Adipose tissue (tissue), 3 donors: ENCODE results near the gene HEXIM2. TPM values are rescaled to one million over a fixed set of nuclear protein-coding genes. Genes with fewer than 3 reads are reported as not detected.

Source experiments
- H3K27ac ChIP-seq: one replicate; pipeline ENCODE4 v1.5.1; 2013; ENCODE audit warnings: low read depth, low read length
- WGBS, 3 donors: extraction: QIAGEN DNeasy Blood & Tissue Kit; methylation state at CpG; one replicate each; pipeline ENCODE4 v1.1.7; 2013; 5-methylcytosine and 5-hydroxymethylcytosine counted together
- polyA plus RNA-seq, 3 donors: library from polyadenylated mRNA; stranded (reverse); fragments of 200-250 nt; gene quantifications; one replicate each; pipeline ENCODE4 v1.2.3, GENCODE V29; 2013
- donor health status: healthy with polysubstance abuse.
- donor health status: Bipolar disorder and iron deficiency.
- donor health status: healthy.

The HEXIM2 gene
- polyA plus RNA-seq, 3 donors = 5.4 to 8.0 (median 7.8) TPM

DNA sequence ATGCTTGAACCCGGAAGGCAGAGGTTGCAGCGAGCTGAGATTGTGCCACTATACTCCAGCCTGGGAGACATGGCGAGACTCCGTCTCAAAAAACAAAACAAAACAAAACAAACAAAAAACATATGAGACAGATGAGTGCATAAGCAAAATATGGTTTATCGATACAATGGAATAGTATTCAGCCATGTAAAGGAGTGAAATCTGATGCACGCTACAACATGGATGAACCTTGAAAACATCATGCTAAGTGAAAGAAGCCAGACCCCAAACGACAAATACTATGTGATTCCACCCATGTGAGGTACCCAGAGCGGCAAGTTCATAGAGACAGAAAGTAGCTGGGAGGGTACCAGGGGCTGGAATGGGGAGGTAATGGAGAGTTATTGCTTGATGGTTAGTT is 36.2 kb upstream of the HEXIM2 start:
- H3K27ac ChIP-seq = no peak overlapping the region

DNA sequence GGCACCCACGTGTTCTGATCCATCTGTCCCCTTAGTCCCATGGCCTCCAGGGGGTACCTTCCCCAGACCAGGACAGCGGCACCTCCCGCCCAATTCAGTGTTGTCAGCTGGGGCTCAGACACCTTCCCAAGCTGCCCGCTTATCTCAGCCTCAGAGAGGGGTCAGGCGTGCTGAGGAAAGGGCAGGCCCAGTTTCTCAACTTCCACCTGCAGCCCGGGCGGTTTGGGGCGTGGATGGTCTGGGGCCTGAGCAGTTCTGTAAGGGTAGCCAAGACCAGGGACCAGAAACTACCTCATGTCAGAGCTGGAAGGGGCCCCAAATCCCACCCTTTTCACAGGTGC is 34.5 kb upstream of the HEXIM2 start:
- H3K27ac ChIP-seq = no peak overlapping the region
- 72 to 93% (median 76%) methylated on average over 8 of the region's 8 CpGs for WGBS, 3 donors

More for the DNA sequence above, 36.2 kb upstream of the HEXIM2 start:
- WGBS, 3 donors = 96 to 98% (median 97%) methylated on average over 8 of the region's 8 CpGs

DNA sequence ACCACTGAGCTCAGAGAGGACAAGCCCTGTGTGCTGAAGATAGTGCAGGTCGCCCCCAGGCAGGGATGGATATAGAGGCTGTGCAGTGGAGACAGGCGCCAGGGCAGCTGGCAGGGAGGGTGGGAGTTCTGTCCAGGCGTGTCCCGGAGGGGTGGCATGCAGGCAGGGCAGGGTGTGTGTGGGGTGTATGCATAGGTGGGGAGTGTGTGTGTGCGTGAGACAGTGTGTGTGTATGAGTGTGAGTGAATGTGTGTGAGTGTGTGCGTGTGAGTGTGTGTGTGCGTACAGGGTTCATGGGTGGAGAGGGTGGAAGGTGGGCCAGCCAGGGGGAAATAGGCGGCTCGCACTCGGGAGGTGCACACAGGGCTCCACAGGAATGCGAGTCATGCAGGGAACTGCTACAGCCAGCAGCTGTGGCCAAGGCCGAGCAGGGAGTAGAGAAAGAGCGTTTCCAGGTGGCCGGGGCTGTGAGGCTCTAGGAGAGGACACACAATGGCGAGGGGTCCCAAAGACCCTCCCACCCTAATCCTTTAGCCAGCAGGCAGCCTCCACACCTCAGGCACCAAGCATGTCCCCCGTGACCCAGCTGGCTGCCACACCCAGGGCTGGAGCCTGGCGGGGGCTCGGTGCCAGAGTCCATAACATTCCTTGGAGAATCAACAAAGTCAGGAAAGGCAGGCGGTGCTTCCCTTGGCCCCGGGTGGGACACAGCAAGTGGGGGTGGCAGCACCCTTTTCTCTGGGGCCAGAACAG is 34.0 kb upstream of the HEXIM2 start:
- WGBS, 3 donors = 33 to 53% (median 47%) methylated on average over 20 of the region's 20 CpGs

DNA sequence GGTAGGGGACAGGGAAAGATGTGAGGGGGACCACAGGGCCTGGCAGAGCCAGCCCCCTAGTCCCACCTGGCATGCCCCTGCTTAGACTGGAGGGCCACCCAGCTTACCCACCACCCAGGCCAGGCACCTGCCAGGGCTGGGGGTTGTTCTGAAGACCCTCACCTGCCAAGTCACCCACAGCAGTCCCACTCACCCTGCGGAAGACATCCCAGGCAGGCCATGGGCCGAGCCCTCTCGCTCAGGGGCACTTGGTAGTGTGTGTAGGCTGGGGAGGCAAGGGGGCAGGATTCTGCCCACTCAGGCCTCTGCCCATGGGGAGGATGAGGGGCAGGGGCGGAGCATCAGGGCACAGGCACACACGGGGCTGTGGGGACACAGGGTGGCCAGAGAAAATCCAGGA is 33.3 kb upstream of the HEXIM2 start:
- 81 to 88% (median 87%) methylated on average over 5 of the region's 5 CpGs for WGBS, 3 donors
- H3K27ac ChIP-seq = no peak overlapping the region

More for the DNA sequence above, 34.0 kb upstream of the HEXIM2 start:
- H3K27ac ChIP-seq = no peak overlapping the region

DNA sequence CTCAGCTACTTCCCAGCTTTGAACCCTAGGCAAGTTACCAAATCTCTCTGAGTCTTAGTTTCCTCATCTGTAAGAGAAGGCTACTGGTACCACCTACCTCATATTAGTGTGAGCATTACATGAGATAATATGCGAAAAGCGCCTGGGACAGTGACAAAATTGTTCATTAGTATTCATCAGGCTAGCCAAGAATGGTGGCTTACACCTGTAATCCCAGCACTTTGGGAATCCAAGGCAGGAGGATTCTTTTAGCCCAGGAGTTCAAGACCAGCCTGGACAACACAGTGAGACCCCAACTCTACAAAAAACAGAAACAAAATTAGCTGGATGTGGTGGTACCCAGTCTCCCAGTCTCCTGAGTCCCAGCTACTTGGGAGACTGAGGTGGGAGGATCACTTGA is 32.7 kb upstream of the HEXIM2 start:
- 96 to 98% (median 96%) methylated on average over 2 of the region's 2 CpGs for WGBS, 3 donors
- no peak overlapping the region for H3K27ac ChIP-seq

DNA sequence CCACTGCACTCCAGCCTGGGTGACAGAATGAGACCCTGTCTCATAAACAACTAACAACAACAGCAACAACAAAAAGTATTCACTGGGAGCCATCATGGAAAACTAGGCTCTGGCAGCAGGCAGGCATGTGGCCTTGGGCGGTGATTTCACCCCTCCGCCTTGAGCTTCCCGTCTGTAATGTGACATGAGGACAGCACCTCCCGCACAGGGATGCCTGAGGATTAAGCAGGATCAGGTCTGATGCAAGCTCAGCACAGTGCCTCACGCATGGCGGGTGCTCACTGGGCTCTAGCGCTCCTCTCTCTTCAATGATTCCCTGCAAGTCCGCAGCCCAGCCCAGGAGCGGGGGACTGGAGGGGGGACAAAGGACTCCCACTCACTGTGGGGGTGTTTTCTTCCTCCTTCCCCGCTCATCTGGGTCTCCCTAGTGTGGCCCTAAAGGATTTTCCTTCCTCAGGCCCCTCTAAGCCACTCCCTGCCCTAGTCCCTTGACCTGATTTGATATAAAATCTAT is 32.2 kb upstream of the HEXIM2 start:
- WGBS, 3 donors = 73 to 76% (median 74%) methylated on average over 10 of the region's 10 CpGs

DNA sequence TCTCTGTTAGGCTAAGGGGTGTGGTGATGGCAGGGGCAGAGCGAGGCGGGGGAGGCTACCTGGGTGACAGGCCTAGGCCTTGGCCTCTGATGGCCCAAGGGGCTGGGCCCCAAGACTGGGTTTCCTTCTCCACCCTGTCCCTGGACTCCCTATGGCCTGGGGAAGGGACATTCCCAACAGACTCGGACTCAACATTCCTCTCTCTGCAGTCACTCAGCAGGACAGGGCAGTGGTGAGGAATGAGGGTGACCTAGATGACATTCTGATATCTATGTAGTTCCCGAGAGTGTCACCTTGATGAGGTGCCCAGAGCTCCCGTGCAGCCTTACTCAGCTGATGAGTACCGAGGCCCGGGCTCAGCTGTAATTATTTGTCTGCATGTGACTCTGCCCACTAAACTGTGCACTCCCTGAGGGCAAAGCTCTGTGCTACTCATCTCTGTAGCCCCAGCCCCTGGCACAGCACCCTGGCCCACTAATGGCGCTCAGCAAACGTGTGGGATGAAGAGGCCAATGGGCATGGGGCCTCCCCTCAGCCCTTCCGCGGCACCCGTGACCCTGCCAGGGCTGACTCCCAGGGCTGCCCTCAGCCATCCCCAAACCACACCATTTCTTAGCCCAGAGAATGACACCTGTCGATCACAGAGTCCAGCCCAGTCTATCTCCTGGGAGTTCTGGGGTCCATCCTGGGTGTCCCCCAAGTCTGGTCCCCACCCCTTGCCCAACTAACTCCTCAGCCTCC is 31.6 kb upstream of the HEXIM2 start:
- WGBS, 3 donors = 67 to 85% (median 70%) methylated on average over 13 of the region's 13 CpGs

More for the DNA sequence above, 32.2 kb upstream of the HEXIM2 start:
- no peak overlapping the region for H3K27ac ChIP-seq

DNA sequence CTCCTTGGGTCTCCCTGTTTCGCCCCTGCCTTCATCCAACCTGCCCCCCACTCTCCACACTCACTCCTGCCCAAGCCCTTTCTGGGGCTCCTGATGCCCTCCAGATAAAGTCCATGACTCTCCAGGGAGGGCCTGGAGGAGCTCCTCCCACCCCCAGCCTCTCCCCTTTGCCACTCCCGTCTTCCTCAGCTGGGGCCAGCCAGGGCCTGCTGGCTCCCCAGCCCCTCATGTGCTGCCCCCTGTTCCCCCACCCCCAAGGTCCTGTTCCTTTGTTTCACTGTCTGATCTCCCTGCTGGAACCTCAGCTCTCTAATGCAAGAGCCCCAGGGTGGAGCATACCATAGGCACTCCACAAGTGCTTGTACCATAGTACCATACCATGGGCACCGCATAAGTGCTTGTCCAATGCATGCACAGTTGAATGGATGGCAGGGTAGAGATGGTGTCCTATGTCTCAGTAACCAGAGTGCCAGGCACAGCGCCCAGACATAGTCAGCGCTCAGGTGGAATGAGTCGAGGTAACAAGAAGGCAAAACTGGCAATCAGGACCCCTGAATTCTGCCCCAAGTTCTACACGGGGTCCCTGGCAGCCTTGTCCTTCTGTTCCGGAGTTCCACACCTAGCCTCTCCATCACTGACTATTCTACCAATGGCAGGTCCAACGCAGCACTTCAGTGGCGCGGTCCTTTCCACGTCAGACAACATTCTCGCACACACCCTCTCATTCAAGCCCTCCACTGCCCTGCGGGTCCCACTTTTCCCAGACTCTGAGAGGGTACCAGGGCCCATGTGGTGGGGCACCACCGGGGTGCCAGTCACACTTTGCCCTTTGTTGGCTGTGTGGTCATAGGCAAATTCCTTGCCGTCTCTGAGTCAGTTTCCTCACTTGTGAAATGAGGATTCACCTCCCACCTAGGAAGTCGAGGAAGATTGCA is 30.7 kb upstream of the HEXIM2 start:
- 82 to 85% (median 83%) methylated on average over 17 of the region's 17 CpGs for WGBS, 3 donors
- no peak overlapping the region for H3K27ac ChIP-seq

More for the DNA sequence above, 31.6 kb upstream of the HEXIM2 start:
- H3K27ac ChIP-seq = no peak overlapping the region

DNA sequence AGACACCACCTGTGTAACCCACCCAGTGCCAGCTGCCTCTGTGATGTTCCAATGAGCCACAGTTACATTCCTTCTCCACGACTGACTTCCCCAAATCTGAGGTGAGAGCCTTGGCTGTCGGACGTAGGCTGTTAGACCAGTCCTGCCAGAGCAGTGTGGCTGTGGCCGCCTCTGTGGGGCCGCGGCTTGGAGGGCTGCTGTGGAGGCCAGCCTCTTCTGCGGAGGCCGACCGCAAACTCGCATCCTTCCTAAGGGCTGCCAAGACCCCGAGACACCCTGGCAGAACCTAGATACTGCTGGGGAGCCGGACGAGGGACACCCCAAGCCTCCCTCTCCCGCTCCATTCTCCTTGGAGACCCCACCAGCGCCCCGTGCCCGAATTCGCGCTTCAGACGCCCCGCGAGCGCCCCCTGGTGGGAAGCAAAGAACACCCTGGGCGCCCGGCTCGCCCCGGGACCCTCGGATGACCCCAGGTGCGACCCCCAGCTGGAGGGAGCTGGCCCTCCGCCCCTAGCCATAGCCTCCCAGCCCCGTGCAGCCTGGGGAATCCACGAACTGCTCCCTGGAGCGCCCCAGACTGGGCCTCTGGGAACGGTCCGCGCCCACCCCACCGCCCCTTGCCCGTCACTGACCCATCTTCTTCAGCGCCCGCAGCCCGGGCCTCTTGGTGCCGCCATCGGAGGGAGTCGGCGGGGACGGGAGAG is 29.9 kb upstream of the HEXIM2 start:
- no peak overlapping the region for H3K27ac ChIP-seq
- 8% methylated on average over 42 to 46 of the region's 46 CpGs for WGBS, 3 donors

DNA sequence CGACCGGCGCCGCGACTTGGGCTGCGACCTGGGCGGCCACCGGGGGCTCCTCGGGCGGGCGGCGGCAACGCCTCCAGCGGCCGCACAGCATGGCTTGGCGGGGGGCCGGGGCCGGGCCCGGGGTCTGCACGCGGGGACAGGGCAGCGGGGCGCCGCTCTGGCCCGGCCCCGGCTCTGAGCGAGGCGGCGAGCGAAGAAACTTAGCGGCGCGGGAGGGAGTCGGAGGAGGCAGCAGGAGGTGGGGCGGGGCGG is 29.4 kb upstream of the HEXIM2 start, which contains the start of gene PLCD3:
Gene PLCD3, minus strand, starts transcription at position 196 of the 252 bp plus-strand sequence. Its CDS starts 105 bp downstream, at position 91.
- WGBS, 3 donors = 0 to 1% (median 1%) methylated on average over 8 to 36 of the region's 36 CpGs
- no peak within 1 kb of the TSS for H3K27ac ChIP-seq

DNA sequence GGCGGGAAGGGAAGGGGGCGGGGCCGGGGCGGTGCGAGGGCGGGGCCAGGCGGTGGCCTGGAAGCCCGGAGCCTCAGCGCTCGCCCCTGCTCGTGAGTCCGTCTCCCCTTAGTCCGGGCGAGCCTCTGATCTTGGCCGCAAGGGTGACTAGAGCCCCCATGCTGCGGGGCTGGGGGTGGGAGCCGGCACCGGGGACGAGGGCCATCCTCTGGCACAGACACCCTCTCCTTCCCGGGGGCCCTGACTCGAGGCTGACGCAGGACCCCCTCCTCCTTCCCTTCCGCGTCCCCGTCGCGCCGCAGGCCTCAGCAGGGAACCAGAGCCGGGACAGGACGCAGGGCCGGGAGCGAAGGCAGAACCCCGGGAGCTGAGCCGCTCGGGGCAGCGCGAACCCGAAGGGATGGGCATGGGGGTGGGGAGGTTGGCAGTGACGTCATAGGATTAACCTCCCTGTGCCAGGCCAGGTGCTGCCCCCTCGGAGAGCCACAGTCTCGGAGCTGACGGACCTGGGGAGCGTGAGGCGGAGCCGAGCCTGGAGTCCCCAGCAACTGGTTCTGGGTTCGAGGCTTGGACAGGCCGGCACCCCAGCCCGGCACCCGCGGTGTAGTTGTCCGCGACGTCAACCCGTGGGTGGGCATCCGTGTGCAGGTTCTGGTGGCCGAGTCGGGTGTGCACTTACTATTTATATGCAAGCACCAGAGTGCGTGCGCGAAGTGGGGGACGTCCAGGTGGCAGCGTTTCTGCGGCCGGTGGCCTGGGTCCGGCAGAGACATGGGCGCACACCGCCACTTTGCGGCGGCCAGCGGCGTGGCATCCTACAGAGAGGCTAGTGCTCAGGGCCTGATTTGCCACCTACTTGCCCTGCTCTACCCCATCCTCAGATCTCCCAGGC is 28.9 kb upstream of the HEXIM2 start:
- WGBS, 3 donors = 0 to 2% (median 1%) methylated on average over 46 to 71 of the region's 71 CpGs
- H3K27ac ChIP-seq = no peak overlapping the region

DNA sequence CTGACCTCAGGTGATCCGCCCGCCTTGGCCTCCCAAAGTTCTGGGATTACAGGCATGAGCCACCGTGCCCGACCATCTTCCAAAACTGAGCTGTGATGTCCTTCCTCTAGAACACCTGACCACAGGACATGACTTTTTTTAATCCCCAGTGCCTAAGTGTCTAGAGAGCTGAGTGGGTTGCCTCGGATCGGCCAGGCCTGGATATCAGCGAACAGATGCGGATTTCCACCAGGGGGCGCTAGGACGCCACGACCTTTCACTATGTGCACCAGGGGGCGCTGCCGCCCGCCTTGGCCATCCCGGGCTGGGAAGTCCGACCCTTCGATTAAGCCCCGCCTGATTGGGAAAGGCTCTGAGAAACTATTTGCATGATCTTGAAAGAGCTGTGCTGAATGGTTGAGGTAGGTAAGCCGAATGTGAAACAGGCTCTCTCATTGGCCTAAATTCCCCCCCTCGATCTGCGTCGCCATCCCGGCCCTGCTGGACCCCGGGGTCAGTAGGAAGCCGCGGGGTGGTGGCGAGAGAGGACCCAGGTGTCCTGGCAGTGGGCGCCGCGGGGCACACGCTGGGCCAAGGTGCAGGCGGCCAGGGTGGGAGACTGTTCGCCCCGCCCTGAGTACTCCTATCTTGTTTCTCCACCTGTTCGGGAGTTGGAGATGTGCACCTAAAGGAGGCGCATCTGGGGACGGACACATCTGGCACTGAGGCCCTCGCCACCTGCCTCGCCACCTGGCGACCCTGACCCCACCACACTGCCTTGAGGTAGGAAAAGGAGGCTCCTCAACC is 26.3 kb upstream of the HEXIM2 start, which contains the start of gene ACBD4:
Gene ACBD4, plus strand, starts transcription at position 496 of the 786 bp plus-strand sequence. CDS start 458 bp downstream, outside the sequence.
- no peak within 1 kb of the TSS for H3K27ac ChIP-seq
- WGBS, 3 donors = 5 to 6% (median 6%) methylated on average over 40 of the region's 40 CpGs

DNA sequence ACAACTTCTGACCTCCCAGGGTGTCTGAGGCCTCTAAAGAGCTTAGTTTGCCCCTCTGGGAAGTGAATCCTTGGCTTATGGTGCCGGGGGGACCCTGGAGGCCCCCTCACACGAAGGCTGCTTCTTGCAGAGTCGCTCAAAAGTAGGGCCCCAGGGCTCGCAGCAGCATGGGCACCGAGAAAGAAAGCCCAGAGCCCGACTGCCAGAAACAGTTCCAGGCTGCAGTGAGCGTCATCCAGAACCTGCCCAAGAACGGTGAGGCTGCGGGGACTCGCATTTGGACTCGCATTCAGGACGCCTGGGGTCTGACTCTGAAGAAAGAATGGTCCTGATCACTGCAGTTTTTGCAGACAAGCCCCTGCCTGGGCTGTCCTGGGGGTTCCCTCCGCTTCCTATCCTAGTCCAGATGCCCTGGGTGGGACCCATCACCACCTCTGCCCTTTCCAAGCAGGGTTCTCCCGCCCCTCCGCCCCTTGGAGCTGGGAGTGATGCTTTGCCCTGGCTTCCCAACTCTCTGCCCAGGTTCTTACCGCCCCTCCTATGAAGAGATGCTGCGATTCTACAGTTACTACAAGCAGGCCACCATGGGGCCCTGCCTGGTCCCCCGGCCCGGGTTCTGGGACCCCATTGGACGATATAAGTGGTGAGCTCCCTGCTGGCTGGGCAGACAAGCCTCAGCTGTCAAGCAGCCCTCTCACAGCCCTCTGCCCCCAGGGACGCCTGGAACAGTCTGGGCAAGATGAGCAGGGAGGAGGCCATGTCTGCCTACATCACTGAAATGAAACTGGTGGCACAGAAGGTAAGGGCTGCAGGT is 25.5 kb upstream of the HEXIM2 start:
- WGBS, 3 donors = 44 to 54% (median 50%) methylated on average over 21 of the region's 21 CpGs
- H3K27ac ChIP-seq = no peak overlapping the region

DNA sequence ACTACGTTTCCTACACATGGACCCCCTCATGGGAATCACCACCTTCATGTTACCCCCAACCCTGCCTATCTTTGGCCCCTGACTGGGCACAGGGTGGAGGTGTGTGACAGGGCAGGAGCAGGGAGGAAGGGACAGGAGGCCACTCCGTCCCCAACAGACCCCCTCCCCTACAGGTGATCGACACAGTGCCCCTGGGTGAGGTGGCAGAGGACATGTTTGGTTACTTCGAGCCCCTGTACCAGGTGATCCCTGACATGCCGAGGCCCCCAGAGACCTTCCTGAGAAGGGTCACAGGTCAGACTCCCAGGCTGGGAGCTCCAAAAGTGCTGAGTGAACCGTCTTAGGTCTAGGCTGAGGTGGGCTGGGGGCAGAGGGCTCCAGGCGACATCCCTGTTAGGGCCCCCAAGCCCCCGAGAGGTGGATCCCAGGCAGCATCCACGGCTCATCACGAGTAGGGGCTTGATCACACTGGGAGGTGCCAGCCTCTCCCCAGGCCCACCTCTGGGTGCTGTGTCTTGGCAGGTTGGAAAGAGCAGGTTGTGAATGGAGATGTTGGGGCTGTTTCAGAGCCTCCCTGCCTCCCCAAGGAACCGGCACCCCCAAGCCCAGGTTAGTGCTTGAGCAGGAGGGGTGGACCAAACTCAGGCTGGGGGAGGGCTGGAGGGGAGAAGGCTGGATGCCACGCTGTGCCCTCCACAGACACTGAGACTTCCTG is 24.7 kb upstream of the HEXIM2 start:
- no peak overlapping the region for H3K27ac ChIP-seq
- WGBS, 3 donors = 84 to 90% (median 84%) methylated on average over 12 of the region's 12 CpGs
